Measurements from ENCODE around the gene XG.

DNA sequence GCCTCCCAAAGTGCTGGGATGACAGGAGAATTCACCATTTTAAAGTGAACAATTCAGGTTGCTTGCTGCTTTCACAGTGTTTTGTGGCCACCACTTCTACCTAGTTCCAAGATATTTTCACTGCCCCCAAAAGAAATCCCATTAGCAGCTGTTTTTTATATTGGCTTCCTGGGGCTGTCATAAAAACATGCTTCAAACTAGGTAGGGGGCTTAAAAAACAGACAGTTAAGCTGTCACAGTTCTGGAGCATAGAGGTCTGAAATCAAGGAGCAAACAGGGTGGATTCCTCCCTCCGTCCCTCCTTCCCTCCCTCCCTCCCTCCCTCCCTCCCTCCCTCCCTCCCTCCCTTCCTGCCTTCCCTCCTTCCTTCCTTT lies 3.0 kb upstream of the XG start:
- no peak for TF ChIP-seq CTCF (conservative IDR thresholded peaks at IDR 0.05 in 1 of 2, IDR thresholded peaks at IDR 0.05 in 1 of 2; ENCODE audit: extremely low read depth in 1 of 2, insufficient read depth in 1 of 2, low read depth in 1 of 2, low read length in 2 of 2)
- no peak for TF ChIP-seq EZH2 (IDR thresholded peaks at IDR 0.05; ENCODE audit: borderline replicate concordance, low read length)
